ENCODE results near the gene CAMK2D.

The CAMK2D gene

DNA sequence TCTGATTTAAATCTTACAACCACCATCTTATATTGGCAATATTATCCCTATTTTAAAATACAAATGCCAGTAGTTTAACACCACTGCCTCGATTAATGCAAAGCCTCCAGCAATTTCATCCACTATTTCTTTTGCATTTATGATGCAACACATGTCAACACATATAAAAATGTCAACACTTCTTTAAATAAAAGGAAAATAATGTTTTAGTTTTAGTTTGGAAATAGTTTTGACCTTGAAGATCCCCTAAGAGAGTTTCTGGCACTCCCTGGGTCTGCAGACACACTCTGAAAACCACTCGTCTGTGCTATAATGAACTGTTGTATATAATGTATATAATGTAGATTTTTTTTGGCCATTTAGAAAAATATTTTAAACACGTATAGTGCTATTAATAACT lies 99.0 kb downstream of the CAMK2D start:
- Histone ChIP-seq H3K79me2 (ENCODE audit: low read length) (no peaks in the 10 kb centered on the region), H4K20me1 (ENCODE audit: insufficient read depth, low read length) (no peaks in the 10 kb centered on the region), H2AFZ (ENCODE audit: low read length) (no peak overlapping the region), H3K4me2 (ENCODE audit: low read depth, low read length) (no peak overlapping the region), H3K36me3 (replicated peaks; ENCODE audit: insufficient read depth, low read length) (no peaks in the 10 kb centered on the region), H3K4me1 (ENCODE audit: low read length) (no peaks in the 10 kb centered on the region), H3F3A (ENCODE audit: insufficient read depth, low read length) (no peaks in the 10 kb centered on the region), H3K9me2 (replicated peaks; ENCODE audit: insufficient read depth, low read length) (no peaks in the 10 kb centered on the region), H3K9ac (ENCODE audit: low read length) (no peak overlapping the region), H3K27ac (ENCODE audit: low read length) (no peak overlapping the region), H3K4me3 (ENCODE audit: low read length) (no peak overlapping the region), H3K9me3 (replicated peaks; ENCODE audit: insufficient read depth, low read length) (no peaks in the 10 kb centered on the region), H3K27me3 (replicated peaks; ENCODE audit: insufficient read depth, low read length) (no peaks in the 10 kb centered on the region)
- DNase-seq, result no peak
- TF ChIP-seq EZH2phosphoT487 (IDR thresholded peaks at IDR 0.05; ENCODE audit: low read length) (no peak), CTCF (IDR thresholded peaks at IDR 0.05; ENCODE audit: low read length) (no peak), EZH2 (optimal IDR thresholded peaks at IDR 0.05; ENCODE audit: low read depth, low read length) (no peak)

GRCh38 chr4:113659127-113659526 lies 102.4 kb downstream of the CAMK2D start:
- H3K79me2 ChIP-seq (ENCODE audit: low read length), result no peaks in the 10 kb centered on the region
- no peak overlapping the region for H2AFZ ChIP-seq (ENCODE audit: low read length)
- no peak for DNase-seq
- H3K27me3 ChIP-seq (replicated peaks; ENCODE audit: insufficient read depth, low read length), result no peaks in the 10 kb centered on the region
- H4K20me1 ChIP-seq (ENCODE audit: insufficient read depth, low read length), result no peaks in the 10 kb centered on the region
- H3K9me3 ChIP-seq (replicated peaks; ENCODE audit: insufficient read depth, low read length), result no peaks in the 10 kb centered on the region
- no peak overlapping the region for H3K4me2 ChIP-seq (ENCODE audit: low read depth, low read length)
- H3K36me3 ChIP-seq (replicated peaks; ENCODE audit: insufficient read depth, low read length), result no peaks in the 10 kb centered on the region
- no peak overlapping the region for H3K4me3 ChIP-seq (ENCODE audit: low read length)
- no peaks in the 10 kb centered on the region for H3K4me1 ChIP-seq (ENCODE audit: low read length)
- no peaks in the 10 kb centered on the region for H3F3A ChIP-seq (ENCODE audit: insufficient read depth, low read length)
- no peaks in the 10 kb centered on the region for H3K9me2 ChIP-seq (replicated peaks; ENCODE audit: insufficient read depth, low read length)
- TF ChIP-seq EZH2 (optimal IDR thresholded peaks at IDR 0.05; ENCODE audit: low read depth, low read length), result no peak
- TF ChIP-seq CTCF (IDR thresholded peaks at IDR 0.05; ENCODE audit: low read length), result no peak
- no peak for TF ChIP-seq EZH2phosphoT487 (IDR thresholded peaks at IDR 0.05; ENCODE audit: low read length)
- H3K27ac ChIP-seq (ENCODE audit: low read length), result no peak overlapping the region
- no peak overlapping the region for H3K9ac ChIP-seq (ENCODE audit: low read length)

DNA sequence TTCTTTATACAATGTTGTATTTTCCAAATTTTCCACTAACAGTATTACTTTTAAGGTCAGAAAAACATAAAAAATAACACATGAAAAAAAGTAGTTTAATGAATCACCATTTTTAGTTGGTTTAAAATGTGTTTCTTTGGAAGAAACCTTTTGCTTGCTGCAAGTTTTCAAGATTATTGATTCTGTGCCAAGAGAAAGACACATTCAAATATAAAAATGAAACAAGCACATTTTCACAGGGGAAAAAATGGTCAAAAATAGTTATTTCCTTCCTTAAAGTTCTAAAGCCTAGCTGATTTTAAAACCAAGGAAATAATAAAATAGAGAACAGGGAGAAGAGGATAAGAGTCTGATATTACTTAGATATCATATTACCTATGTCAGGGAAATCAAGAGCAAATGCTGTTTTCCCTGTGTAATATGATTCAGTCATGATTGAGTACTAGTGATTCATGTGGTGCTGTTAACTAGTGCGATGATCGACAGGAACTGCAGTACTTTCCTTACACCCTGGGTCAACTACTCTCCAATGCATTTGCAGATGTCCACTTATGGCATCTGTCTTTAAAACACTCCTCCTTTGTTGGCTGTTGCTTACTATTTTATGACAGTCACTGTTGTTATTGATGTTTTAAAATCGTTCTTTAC lies 103.8 kb downstream of the CAMK2D start:
- no peaks in the 10 kb centered on the region for H3K9me3 ChIP-seq (replicated peaks; ENCODE audit: insufficient read depth, low read length)
- no peaks in the 10 kb centered on the region for H3K27me3 ChIP-seq (replicated peaks; ENCODE audit: insufficient read depth, low read length)
- H3K4me3 ChIP-seq (ENCODE audit: low read length), result no peak overlapping the region
- H3K4me1 ChIP-seq (ENCODE audit: low read length), result no peaks in the 10 kb centered on the region
- no peak overlapping the region for H2AFZ ChIP-seq (ENCODE audit: low read length)
- H3K9ac ChIP-seq (ENCODE audit: low read length), result no peak overlapping the region
- no peaks in the 10 kb centered on the region for H3F3A ChIP-seq (ENCODE audit: insufficient read depth, low read length)
- H3K9me2 ChIP-seq (replicated peaks; ENCODE audit: insufficient read depth, low read length), result no peaks in the 10 kb centered on the region
- no peak for DNase-seq
- no peaks in the 10 kb centered on the region for H4K20me1 ChIP-seq (ENCODE audit: insufficient read depth, low read length)
- no peaks in the 10 kb centered on the region for H3K79me2 ChIP-seq (ENCODE audit: low read length)
- no peak overlapping the region for H3K4me2 ChIP-seq (ENCODE audit: low read depth, low read length)
- no peaks in the 10 kb centered on the region for H3K36me3 ChIP-seq (replicated peaks; ENCODE audit: insufficient read depth, low read length)
- no peak overlapping the region for H3K27ac ChIP-seq (ENCODE audit: low read length)
- TF ChIP-seq CTCF (IDR thresholded peaks at IDR 0.05; ENCODE audit: low read length) (no peak), EZH2 (optimal IDR thresholded peaks at IDR 0.05; ENCODE audit: low read depth, low read length) (no peak), EZH2phosphoT487 (IDR thresholded peaks at IDR 0.05; ENCODE audit: low read length) (no peak)
